ENCODE results near the gene HAO1. TPM values are rescaled to one million over a fixed set of nuclear protein-coding genes. Genes with fewer than 3 reads are reported as not detected.
"Not testable (repeated sequence)": the region's sequence is repeated elsewhere in the genome, so short reads cannot be mapped to it uniquely, and the experiment has no call there.

The HAO1 gene
- total and polyA plus RNA-seq, 2 of the 13 experiments (the other 11 are each of a cell fraction or from before 2014, with no cell fraction given), result 0.03 TPM; not detected in 1

DNA sequence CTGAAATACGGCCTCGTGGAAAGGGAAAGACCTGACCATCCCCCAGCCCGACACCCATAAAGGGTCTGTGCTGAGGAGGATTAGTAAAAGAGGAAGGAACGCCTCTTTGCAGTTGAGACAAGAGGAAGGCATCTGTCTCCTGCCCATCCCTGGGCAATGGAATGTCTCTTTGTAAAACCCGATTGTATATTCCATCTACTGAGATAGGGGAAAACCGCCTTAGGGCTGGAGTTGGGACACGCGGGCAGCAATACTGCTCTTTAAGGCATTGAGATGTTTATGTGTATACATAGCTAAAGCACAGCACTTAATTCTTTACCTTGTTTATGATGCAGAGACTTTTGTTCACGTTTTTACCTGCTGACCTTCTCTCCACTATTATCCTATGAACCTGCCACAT, 16.3 kb upstream of the HAO1 start:
- H3K27ac ChIP-seq (ENCODE audit: extremely low read length, insufficient read depth, low read length); FAIRE-seq; H3K4me3 ChIP-seq (replicated peaks in 1 of 3; ENCODE audit: insufficient read depth in 1 of 3, low read depth in 2 of 3, low read length in 3 of 3); intact Hi-C loops (cut with micrococcal nuclease; ENCODE audit: unreplicated experiment); H4K20me1 ChIP-seq (ENCODE audit: insufficient read depth, low read length); in situ Hi-C loops (cut with HindIII; ENCODE audit: extremely low pct_ligation_motif_present, low pct_unique_long_range_greater_than_20kb); ATAC-seq; BruUV-seq (replicated peaks); H3K36me3 ChIP-seq (replicated peaks in 1 of 2; ENCODE audit: control insufficient read depth in 1 of 2, insufficient read depth in 2 of 2, low read length in 2 of 2); H3K27me3 ChIP-seq (ENCODE audit: control insufficient read depth in 1 of 2, insufficient read depth in 2 of 2, low read length in 2 of 2); H3K4me1 ChIP-seq (ENCODE audit: insufficient read depth, low read length); POLR2A ChIA-PET; DNase-seq (ENCODE audit: low spot score); H3K79me2 ChIP-seq (ENCODE audit: insufficient read depth, low read length); H3K4me2 ChIP-seq (ENCODE audit: low read depth, low read length); H2AFZ ChIP-seq (ENCODE audit: low read length); H3K9me3 ChIP-seq (ENCODE audit: low read length); H3K9ac ChIP-seq (ENCODE audit: insufficient read depth, low read depth, low read length); CTCF ChIA-PET (ENCODE audit: low intra/inter-chr PET ratio, low total read pairs): not testable (repeated sequence)
- 43% methylated on average over 9 of the region's 9 CpGs for WGBS (ENCODE audit: low lambda C conversion rate)

DNA sequence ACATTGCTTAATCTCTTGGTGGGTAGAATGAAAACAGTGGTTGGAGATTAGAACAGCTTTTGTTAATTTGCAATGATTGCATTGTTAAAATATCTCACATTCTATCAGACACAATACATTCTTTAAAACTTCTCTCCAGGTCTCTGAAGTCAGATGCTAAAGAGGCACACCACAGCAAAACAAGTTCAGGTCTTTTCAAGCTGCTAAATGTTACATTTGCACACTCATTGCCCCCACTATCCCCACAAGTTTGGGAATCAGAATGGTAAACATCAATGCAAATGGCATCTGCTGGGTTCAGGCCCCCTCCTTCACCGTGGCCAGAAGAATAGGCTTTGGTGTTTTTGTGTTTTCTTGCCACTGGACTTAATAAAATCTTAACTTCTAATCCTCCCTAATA, 10.1 kb upstream of the HAO1 start:
- POLR2A ChIA-PET, result no interaction called here
- Histone ChIP-seq H3K4me3 (replicated peaks in 1 of 3; ENCODE audit: insufficient read depth in 1 of 3, low read depth in 2 of 3, low read length in 3 of 3) (no peak overlapping the region), H3K36me3 (replicated peaks in 1 of 2; ENCODE audit: control insufficient read depth in 1 of 2, insufficient read depth in 2 of 2, low read length in 2 of 2) (no peaks in the 10 kb centered on the region), H3K9ac (ENCODE audit: insufficient read depth, low read depth, low read length) (no peak overlapping the region), H3K4me1 (ENCODE audit: insufficient read depth, low read length) (no peaks in the 10 kb centered on the region), H3K27ac (ENCODE audit: extremely low read length, insufficient read depth, low read length) (no peak overlapping the region), H2AFZ (ENCODE audit: low read length) (no peak overlapping the region), H3K4me2 (ENCODE audit: low read depth, low read length) (no peak overlapping the region), H4K20me1 (ENCODE audit: insufficient read depth, low read length) (no peaks in the 10 kb centered on the region), H3K79me2 (ENCODE audit: insufficient read depth, low read length) (no peaks in the 10 kb centered on the region), H3K27me3 (ENCODE audit: control insufficient read depth in 1 of 2, insufficient read depth in 2 of 2, low read length in 2 of 2) (peaks cover 0 to 3% of the 10 kb centered on the region in 2 experiments; a peak in 1 of 5 replicates), H3K9me3 (ENCODE audit: low read length) (no peaks in the 10 kb centered on the region)
- CTCF ChIA-PET (ENCODE audit: low intra/inter-chr PET ratio, low total read pairs), result no interaction called here
- FAIRE-seq (no peak), ATAC-seq (no peak), DNase-seq (ENCODE audit: low spot score) (no peak)
- 19% methylated on average over 1 of the region's 1 CpG for WGBS (ENCODE audit: low lambda C conversion rate)
- intact Hi-C loops (cut with micrococcal nuclease; ENCODE audit: unreplicated experiment), result no loop called here
- no TSS peak for BruUV-seq (replicated peaks)
- in situ Hi-C loops (cut with HindIII; ENCODE audit: extremely low pct_ligation_motif_present, low pct_unique_long_range_greater_than_20kb), result no loop called here
- TF ChIP-seq GTF3A (CRISPR knock-in tag; conservative IDR thresholded peaks at IDR 0.05), result no peak
- no peak for TF ChIP-seq HMGA1 (CRISPR knock-in tag; conservative IDR thresholded peaks at IDR 0.05)
- TF ChIP-seq, protein P1, sequence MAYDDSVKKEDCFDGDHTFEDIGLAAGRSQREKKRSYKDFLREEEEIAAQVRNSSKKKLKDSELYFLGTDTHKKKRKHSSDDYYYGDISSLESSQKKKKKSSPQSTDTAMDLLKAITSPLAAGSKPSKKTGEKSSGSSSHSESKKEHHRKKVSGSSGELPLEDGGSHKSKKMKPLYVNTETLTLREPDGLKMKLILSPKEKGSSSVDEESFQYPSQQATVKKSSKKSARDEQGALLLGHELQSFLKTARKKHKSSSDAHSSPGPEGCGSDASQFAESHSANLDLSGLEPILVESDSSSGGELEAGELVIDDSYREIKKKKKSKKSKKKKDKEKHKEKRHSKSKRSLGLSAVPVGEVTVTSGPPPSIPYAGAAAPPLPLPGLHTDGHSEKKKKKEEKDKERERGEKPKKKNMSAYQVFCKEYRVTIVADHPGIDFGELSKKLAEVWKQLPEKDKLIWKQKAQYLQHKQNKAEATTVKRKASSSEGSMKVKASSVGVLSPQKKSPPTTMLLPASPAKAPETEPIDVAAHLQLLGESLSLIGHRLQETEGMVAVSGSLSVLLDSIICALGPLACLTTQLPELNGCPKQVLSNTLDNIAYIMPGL (CRISPR knock-in tag; IDR thresholded peaks at IDR 0.05; ENCODE audit: borderline replicate concordance in 1 of 2, low read depth in 1 of 2), result no peak
- no peak for TF ChIP-seq ZNF350 (CRISPR knock-in tag; IDR thresholded peaks at IDR 0.05; ENCODE audit: borderline replicate concordance, low read depth)
- no peak for TF ChIP-seq U2AF2 (IDR thresholded peaks at IDR 0.05; ENCODE audit: low read depth, low read length)
- TF ChIP-seq TIGD3 (CRISPR knock-in tag; IDR thresholded peaks at IDR 0.05; ENCODE audit: borderline replicate concordance), result no peak
- TF ChIP-seq ZNF513 (CRISPR knock-in tag; conservative IDR thresholded peaks at IDR 0.05), result no peak
- no peak for TF ChIP-seq ZNF530 (CRISPR knock-in tag; IDR thresholded peaks at IDR 0.05; ENCODE audit: low read depth)
- TF ChIP-seq ATF4 (CRISPR knock-in tag; IDR thresholded peaks at IDR 0.05), result no peak
- no peak for TF ChIP-seq FOXC1 (CRISPR knock-in tag; IDR thresholded peaks at IDR 0.05; ENCODE audit: borderline replicate concordance)
